Activated CD8-positive, alpha-beta memory T cell treated with anti-CD3 and anti-CD28 coated beads for 36 hours (primary cell): Measurements from ENCODE around the gene CUL9. TPM values are rescaled to one million over a fixed set of nuclear protein-coding genes. Genes with fewer than 3 reads are reported as not detected.

ENCODE experiments used
- CTCF ChIA-PET: fragments of 350-600 bp; sonication (Branson Sonifier 250); formaldehyde crosslinking; loops from one replicate; lab custom pipeline; 2021; ENCODE audit warnings: antibody characterized with exemption; lab: Charles Lee
- POLR2A ChIA-PET: fragments of 350-600 bp; sonication (Branson Sonifier 250); formaldehyde crosslinking; loops from one replicate; lab custom pipeline; 2021; ENCODE audit warnings: antibody characterized with exemption; lab: Charles Lee
- total RNA-seq, 2 experiments: library from RNA; stranded (reverse); gene quantifications; one replicate each; pipeline ENCODE4 v1.2.3, GENCODE V29; 2021

Gene CUL9
- total RNA-seq, 2 experiments from 2014 or later: 32.9 to 34.9 TPM

DNA sequence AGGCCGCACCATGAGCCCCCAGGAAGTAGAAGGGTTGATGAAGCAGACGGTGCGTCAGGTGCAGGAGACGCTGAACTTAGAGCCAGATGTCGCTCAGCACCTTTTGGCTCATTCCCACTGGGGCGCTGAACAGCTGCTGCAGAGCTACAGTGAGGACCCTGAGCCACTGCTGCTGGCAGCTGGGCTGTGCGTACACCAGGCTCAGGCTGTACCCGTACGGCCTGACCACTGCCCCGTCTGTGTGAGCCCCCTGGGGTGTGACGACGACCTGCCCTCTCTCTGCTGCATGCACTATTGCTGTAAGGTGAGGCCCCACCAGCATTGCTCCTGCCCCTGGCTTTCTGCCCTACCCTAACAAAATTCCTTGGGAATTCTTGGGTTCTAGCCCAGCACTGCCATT lies 34.2 kb downstream of the CUL9 start:
- CTCF ChIA-PET: interaction anchor here (1.2 kb wide), 1 partner anchor 13 kb away, joined by 3 read pairs; the partner anchor contains the start of gene DNPH1

GRCh38 chr6:43217351-43217750 lies 35.4 kb downstream of the CUL9 start:
- ChIA-PET POLR2A (no interaction called here), CTCF (interaction anchor here (1.5 kb wide), 1 partner anchor 74 kb away, joined by 4 read pairs; no protein-coding TSS in a partner anchor)

More for the DNA sequence above, 34.2 kb downstream of the CUL9 start:
- POLR2A ChIA-PET: no interaction called here

- ChIA-PET POLR2A (no interaction called here), CTCF (interaction anchor here (3.1 kb wide), 1 partner anchor 10 kb away, joined by 9 read pairs; the partner anchor contains the start of gene DNPH1)
Measured at GRCh38 chr6:43219119-43219518, 37.1 kb downstream of the CUL9 start.

DNA sequence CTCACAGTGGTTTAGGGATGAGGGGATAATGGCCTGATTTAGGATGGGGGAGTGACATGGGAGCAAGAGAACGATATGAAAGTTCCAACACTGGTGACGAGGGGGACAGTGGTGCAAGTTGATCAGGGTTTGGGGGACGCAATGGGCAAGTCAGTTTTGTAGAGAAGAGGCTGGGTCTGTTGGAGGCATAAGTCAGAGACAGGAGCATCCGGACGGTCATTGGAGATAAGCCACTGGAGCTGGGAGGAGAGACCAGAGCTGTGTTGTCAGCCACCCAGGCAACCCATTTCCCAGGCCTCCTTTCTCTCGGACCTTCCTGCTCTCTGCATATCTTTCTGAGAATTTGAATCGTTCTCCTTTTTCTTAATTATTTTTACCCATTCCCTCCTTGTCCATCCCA lies 37.8 kb downstream of the CUL9 start:
- ChIA-PET POLR2A (no interaction called here), CTCF (interaction anchor here (0.6 to 3.1 kb wide), 2 partner anchors 10 to 31 kb away, joined by 4 to 9 read pairs; partner anchors contain the start of gene DNPH1)

DNA sequence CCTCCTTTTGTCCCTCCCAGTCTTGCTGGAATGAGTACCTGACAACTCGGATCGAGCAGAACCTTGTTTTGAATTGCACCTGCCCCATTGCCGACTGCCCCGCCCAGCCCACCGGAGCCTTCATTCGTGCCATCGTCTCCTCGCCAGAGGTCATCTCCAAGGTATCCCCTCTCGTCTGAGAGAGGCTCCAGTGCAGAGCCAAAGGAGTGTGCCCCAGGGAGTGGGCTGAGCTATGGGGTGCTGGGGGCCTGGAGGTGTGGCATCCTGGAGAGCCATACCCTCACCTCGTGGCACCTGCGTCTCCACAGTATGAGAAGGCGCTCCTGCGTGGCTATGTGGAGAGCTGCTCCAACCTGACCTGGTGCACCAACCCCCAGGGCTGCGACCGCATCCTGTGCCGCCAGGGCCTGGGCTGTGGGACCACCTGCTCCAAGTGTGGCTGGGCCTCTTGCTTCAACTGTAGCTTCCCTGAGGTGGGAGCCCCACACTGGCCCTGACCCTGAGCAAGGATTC lies 38.5 kb downstream of the CUL9 start:
- CTCF ChIA-PET: interaction anchor here (0.6 to 3.1 kb wide), 2 partner anchors 9 to 30 kb away, joined by 4 to 9 read pairs; partner anchors contain the start of gene DNPH1
- POLR2A ChIA-PET: no interaction called here

- ChIA-PET POLR2A (no interaction called here), CTCF (interaction anchor here (3.1 kb wide), 1 partner anchor 8 kb away, joined by 9 read pairs; the partner anchor contains the start of gene DNPH1)
Measured at GRCh38 chr6:43221046-43221972, 39.3 kb downstream of the CUL9 start.

GRCh38 chr6:43222418-43223059 lies 40.5 kb downstream of the CUL9 start:
- POLR2A ChIA-PET: no interaction called here
- CTCF ChIA-PET: interaction anchor here (1.6 kb wide), 1 partner anchor 230 kb away, joined by 4 read pairs; no protein-coding TSS in a partner anchor

GRCh38 chr6:43223175-43223574 lies 41.2 kb downstream of the CUL9 start:
- CTCF ChIA-PET: interaction anchor here (1.6 kb wide), 1 partner anchor 230 kb away, joined by 4 read pairs; no protein-coding TSS in a partner anchor
- POLR2A ChIA-PET: interaction anchor here (1.7 kb wide), 1 partner anchor 24 kb away, joined by 5 read pairs; no protein-coding TSS in a partner anchor

DNA sequence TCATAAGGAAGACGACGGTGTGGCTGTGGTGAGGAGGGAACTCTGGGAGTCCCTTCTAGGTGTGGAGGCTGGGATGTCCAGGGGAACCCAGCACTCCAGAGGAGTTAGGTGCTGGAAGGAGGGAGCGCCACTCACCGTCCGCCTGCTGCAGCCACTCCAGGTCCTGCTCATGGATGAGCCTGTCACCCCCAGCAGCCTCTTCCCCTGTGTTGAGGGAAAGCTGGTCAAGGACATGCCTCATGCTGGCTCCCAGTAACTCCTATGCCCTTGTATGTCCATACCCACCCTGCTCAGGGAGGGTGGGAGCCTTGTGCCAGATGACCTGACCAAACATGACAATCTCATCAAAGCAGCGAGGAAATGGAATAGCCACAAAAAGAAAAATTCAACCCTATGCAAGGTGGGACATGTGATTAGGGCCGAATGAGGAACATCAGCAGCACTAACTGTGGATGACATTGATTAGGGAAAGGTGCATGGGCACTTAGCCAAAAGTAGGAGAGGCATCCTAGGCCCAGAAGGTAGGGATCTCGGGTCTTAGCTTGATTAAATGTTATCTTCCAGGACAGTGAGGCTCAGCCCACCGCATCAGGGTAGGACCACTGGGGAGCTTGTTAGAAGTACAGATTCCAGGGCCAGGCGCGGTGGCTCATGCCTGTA lies 44.3 kb downstream of the CUL9 start:
- POLR2A ChIA-PET: no interaction called here
- CTCF ChIA-PET: interaction anchor here (1.2 to 1.3 kb wide), 2 partner anchors 12 to 280 kb away, joined by 3 to 4 read pairs; no protein-coding TSS in a partner anchor

DNA sequence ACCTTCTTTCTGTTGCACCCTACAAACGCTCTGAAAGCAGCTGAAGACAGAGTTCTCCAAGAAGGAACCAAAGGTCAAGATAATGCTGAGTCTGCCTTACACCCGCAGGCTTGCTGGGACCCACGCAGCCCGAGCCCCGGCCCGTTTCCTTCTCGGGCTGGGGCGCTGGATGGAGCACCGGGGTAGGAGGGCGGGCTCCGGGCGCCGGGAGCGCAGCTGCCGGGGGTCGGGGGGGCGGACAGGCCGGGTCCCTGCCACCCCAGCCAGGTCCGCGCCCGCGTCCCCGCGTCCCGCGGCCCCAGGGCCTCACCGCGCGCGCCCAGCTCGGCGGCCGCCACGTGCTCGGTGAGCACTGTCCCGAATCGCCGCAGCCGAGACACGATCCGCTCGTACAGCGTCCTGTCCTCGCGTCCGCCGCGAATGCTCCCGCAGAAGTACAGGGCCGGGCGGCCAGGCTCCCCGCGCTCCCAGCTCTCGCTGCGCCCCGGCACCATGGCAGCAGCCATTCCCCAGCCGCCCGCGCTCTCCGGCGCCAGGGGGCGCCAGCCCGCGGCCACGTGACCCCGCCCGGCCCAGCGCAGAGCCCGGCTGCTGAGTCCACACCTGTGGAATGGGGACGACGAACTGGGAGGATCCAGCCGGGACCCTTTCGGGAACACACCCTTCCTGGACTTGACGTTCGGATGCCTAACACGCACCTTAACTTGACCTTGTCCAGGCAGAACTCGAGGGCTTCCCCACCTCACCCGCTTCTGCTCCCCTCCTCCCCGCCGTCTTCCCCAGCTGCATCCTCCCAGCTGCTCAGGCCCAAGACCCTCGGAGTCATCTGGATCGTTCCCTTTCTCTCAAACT lies 47.2 kb downstream of the CUL9 start, which contains the start of gene DNPH1:
TSS of gene DNPH1 (minus strand) at position 531 of the 852 bp plus-strand sequence. CDS start at position 506, 25 bp downstream.
- POLR2A ChIA-PET: interaction anchor here (0.5 to 1.7 kb wide), 7 partner anchors 9 to 198 kb away, joined by 3 to 8 read pairs (median 3); partner anchors contain the start of genes ABCC10, CRIP3 and ZNF318
- CTCF ChIA-PET: interaction anchor here (0.6 to 2.2 kb wide), 19 partner anchors 9 to 241 kb away, joined by 3 to 17 read pairs (median 4); partner anchors contain the start of genes ABCC10 and CUL9

DNA sequence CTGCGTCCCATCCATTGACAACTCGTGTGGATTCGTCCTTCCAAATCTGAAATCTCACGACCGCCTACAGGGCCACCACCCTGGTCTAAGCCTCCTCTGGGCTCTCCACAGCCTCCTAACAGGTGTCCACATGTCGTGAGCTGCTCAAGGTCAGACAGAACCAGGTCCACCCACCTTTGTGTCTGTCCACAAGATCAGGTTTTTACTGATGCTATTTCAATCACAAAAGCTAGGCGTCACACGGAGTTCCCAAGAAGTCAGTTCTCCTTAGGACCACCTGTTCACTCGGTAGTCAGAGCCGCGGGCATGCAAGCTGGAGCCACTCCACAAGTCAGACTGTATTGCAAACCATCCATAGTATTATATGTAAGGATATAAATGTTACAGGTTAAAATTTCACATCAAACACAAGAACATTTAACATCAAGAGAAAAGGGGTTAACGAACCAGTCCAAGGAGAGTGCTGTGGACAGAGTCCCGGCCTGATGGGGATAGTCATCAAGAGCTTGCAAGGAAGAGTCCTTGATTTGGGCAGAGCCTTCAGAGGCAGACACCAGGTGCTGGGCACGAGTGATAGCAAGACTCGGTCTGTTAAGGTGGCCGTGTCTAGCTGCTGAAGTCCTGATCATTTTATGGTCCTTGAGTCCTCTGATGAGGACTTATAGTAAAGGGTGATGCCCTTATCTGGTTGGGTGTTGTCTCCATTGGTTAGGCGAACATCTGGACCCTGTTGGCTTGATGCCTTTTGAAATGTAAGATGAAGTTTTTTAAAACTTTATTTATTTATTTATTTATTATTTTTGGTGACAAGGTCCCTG lies 48.0 kb downstream of the CUL9 start:
- POLR2A ChIA-PET: interaction anchor here (0.5 to 1.7 kb wide), 6 partner anchors 17 to 197 kb away, joined by 3 to 8 read pairs (median 3); partner anchors contain the start of genes ABCC10, CRIP3 and ZNF318
- CTCF ChIA-PET: interaction anchor here (1.0 to 2.2 kb wide), 11 partner anchors 8 to 242 kb away, joined by 3 to 17 read pairs (median 5); no protein-coding TSS in a partner anchor

DNA sequence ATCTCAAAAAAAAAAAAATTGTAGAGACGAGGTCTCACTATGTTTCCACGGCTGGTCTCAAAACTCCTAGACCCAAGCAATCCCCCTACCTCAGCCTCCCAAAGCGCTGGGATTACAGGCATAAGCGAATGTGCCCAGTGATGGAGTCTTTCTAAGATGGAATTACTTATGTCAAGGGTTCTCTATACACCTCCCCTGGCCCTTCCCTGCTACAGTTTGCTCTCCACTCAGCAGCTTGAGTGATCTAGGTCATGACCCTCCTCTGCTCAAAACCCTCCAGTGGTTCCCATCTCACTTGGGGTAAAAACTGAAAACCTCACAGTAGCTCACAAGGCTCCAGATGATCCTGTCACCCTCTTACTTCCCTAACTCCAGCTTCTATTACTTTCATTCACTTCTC lies 49.1 kb downstream of the CUL9 start:
- POLR2A ChIA-PET: no interaction called here
- CTCF ChIA-PET: interaction anchor here (0.8 kb wide), 1 partner anchor 279 kb away, joined by 3 read pairs; the partner anchor contains the start of gene LRRC73

GRCh38 chr6:43231735-43232450 lies 49.9 kb downstream of the CUL9 start:
- ChIA-PET POLR2A (no interaction called here), CTCF (interaction anchor here (0.8 kb wide), 1 partner anchor 278 kb away, joined by 3 read pairs; the partner anchor contains the start of gene LRRC73)

- ChIA-PET CTCF (no interaction called here), POLR2A (no interaction called here)
Measured at GRCh38 chr6:43235841-43236240, 53.8 kb downstream of the CUL9 start.

- ChIA-PET POLR2A (no interaction called here), CTCF (interaction anchor here (1.9 kb wide), 1 partner anchor 10 kb away, joined by 17 read pairs; the partner anchor contains the start of gene DNPH1)
Measured at GRCh38 chr6:43239054-43239453, 57.1 kb downstream of the CUL9 start.

DNA sequence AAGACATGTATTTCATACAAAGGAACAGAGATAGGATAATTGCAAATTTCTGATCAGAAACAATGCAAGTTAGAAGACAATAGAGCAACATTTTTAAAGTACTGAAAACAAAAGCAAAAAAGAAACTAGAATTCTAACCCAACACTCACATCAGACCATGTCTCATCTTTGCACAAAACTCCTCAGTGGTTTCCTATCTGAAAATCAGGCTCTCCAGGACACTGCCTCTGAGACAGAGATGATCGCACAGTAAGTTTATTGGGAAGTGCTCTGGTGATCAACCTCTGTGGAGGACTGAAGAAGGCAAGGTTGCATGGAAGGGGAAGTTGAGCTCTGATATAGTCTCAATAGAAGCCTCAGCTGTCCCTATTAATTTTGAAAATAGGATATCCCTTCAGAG lies 59.0 kb downstream of the CUL9 start:
- CTCF ChIA-PET: interaction anchor here (1.7 kb wide), 1 partner anchor 13 kb away, joined by 9 read pairs; the partner anchor contains the start of gene DNPH1
- POLR2A ChIA-PET: no interaction called here
